ENCODE data around the gene DLEU7. TPM values are rescaled to one million over a fixed set of nuclear protein-coding genes. Genes with fewer than 3 reads are reported as not detected.

Gene DLEU7
- total and polyA plus RNA-seq, 4 donors = 0.17 to 0.47 (median 0.24) TPM

DNA sequence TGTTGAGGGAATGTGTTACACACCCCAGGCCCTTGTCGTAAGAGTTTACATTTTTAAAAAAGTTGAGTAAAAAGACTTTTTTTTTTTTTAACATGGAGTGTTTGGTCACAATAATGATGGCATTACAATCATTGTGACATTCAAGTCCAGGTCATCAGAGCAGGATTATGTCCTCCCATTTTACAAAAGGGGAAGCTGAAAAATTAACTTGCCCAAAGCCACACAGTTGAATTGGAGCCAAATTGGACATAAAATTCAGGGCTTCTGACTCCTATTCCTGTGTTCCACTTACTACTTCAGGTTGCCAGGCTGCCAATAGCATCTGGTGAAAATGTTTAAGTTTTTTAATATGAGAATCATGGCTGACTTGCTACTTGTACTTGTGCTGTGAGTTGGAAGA is 49.3 kb downstream of the DLEU7 start:
- no peaks in the 10 kb centered on the region for H3K9me3 ChIP-seq (ENCODE audit: control insufficient read depth in 4 of 4, low read length in 3 of 4)
- no peak for DNase-seq (ENCODE audit: low spot score)
- WGBS = 87% methylated on average over 1 of the region's 1 CpG
- TF ChIP-seq, protein P1, sequence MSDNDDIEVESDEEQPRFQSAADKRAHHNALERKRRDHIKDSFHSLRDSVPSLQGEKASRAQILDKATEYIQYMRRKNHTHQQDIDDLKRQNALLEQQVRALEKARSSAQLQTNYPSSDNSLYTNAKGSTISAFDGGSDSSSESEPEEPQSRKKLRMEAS (IDR thresholded peaks at IDR 0.05) = no peak
- TF ChIP-seq FOXA1 (IDR thresholded peaks at IDR 0.05) = no peak
- TF ChIP-seq YY1 (IDR thresholded peaks at IDR 0.05) = no peak
- no peaks in the 10 kb centered on the region for H3K27me3 ChIP-seq (ENCODE audit: control insufficient read depth in 4 of 4, insufficient read depth in 4 of 4, low read length in 3 of 4)
- no peaks in the 10 kb centered on the region for H3K36me3 ChIP-seq (ENCODE audit: control insufficient read depth in 4 of 4, insufficient read depth in 3 of 4, low read depth in 1 of 4, low read length in 3 of 4)
- H3K27ac ChIP-seq (ENCODE audit: low read depth in 1 of 2, low read length in 2 of 2) = no peak overlapping the region
- no peak overlapping the region for H3K9ac ChIP-seq (ENCODE audit: low read depth in 1 of 2, low read length in 2 of 2)
- H3K4me1 ChIP-seq (ENCODE audit: control insufficient read depth in 4 of 4, insufficient read depth in 4 of 4, low read length in 3 of 4) = no peaks in the 10 kb centered on the region
- H3K4me3 ChIP-seq (ENCODE audit: low read depth in 1 of 3, low read length in 3 of 3) = no peak overlapping the region

DNA sequence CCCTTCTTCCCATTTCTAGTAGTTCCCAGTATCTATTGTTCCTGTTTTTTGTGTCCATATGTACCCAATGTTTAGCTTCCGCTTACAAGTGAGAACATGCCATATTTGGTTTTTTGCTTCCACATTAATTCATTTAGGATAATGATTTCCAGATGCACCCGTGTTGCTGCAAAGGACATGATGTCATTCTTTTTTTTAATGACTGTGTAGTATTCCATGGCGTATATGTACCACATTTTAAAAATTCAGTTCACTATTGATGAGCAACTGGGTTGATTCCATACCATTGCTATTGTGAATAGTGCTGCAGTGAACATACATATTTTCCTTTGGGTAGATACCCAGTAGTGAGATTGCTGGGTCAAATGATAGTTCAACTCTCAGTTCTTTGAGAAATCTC is 50.5 kb downstream of the DLEU7 start:
- Histone ChIP-seq H3K9ac (ENCODE audit: low read depth in 1 of 2, low read length in 2 of 2) (no peak overlapping the region), H3K36me3 (ENCODE audit: control insufficient read depth in 4 of 4, insufficient read depth in 3 of 4, low read depth in 1 of 4, low read length in 3 of 4) (no peaks in the 10 kb centered on the region), H3K9me3 (ENCODE audit: control insufficient read depth in 4 of 4, low read length in 3 of 4) (no peaks in the 10 kb centered on the region), H3K4me1 (ENCODE audit: control insufficient read depth in 4 of 4, insufficient read depth in 4 of 4, low read length in 3 of 4) (no peaks in the 10 kb centered on the region), H3K27ac (ENCODE audit: low read depth in 1 of 2, low read length in 2 of 2) (no peak overlapping the region), H3K4me3 (ENCODE audit: low read depth in 1 of 3, low read length in 3 of 3) (no peak overlapping the region), H3K27me3 (ENCODE audit: control insufficient read depth in 4 of 4, insufficient read depth in 4 of 4, low read length in 3 of 4) (no peaks in the 10 kb centered on the region)
- TF ChIP-seq RXRA (IDR thresholded peaks at IDR 0.05) (no peak), TAF1 (conservative IDR thresholded peaks at IDR 0.05) (no peak), NR2F2 (IDR thresholded peaks at IDR 0.05) (no peak), FOXA1 (IDR thresholded peaks at IDR 0.05) (no peak), HNF4A (conservative IDR thresholded peaks at IDR 0.05) (no peak), EGR1 (IDR thresholded peaks at IDR 0.05; ENCODE audit: low read depth in 2 of 2) (no peak), JUND (IDR thresholded peaks at IDR 0.05) (no peak), GABPA (IDR thresholded peaks at IDR 0.05 in 1 of 2, conservative IDR thresholded peaks at IDR 0.05 in 1 of 2) (no peak), HNF4G (IDR thresholded peaks at IDR 0.05) (no peak), RAD21 (IDR thresholded peaks at IDR 0.05) (no peak), FOXA2 (IDR thresholded peaks at IDR 0.05) (no peak), YY1 (IDR thresholded peaks at IDR 0.05) (no peak), SP1 (IDR thresholded peaks at IDR 0.05) (no peak)
- TF ChIP-seq, protein P1 (IDR thresholded peaks at IDR 0.05) = no peak
- TF ChIP-seq, protein P2, sequence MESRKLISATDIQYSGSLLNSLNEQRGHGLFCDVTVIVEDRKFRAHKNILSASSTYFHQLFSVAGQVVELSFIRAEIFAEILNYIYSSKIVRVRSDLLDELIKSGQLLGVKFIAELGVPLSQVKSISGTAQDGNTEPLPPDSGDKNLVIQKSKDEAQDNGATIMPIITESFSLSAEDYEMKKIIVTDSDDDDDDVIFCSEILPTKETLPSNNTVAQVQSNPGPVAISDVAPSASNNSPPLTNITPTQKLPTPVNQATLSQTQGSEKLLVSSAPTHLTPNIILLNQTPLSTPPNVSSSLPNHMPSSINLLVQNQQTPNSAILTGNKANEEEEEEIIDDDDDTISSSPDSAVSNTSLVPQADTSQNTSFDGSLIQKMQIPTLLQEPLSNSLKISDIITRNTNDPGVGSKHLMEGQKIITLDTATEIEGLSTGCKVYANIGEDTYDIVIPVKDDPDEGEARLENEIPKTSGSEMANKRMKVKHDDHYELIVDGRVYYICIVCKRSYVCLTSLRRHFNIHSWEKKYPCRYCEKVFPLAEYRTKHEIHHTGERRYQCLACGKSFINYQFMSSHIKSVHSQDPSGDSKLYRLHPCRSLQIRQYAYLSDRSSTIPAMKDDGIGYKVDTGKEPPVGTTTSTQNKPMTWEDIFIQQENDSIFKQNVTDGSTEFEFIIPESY (IDR thresholded peaks at IDR 0.05) = no peak
- TF ChIP-seq, protein P3, sequence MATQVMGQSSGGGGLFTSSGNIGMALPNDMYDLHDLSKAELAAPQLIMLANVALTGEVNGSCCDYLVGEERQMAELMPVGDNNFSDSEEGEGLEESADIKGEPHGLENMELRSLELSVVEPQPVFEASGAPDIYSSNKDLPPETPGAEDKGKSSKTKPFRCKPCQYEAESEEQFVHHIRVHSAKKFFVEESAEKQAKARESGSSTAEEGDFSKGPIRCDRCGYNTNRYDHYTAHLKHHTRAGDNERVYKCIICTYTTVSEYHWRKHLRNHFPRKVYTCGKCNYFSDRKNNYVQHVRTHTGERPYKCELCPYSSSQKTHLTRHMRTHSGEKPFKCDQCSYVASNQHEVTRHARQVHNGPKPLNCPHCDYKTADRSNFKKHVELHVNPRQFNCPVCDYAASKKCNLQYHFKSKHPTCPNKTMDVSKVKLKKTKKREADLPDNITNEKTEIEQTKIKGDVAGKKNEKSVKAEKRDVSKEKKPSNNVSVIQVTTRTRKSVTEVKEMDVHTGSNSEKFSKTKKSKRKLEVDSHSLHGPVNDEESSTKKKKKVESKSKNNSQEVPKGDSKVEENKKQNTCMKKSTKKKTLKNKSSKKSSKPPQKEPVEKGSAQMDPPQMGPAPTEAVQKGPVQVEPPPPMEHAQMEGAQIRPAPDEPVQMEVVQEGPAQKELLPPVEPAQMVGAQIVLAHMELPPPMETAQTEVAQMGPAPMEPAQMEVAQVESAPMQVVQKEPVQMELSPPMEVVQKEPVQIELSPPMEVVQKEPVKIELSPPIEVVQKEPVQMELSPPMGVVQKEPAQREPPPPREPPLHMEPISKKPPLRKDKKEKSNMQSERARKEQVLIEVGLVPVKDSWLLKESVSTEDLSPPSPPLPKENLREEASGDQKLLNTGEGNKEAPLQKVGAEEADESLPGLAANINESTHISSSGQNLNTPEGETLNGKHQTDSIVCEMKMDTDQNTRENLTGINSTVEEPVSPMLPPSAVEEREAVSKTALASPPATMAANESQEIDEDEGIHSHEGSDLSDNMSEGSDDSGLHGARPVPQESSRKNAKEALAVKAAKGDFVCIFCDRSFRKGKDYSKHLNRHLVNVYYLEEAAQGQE (IDR thresholded peaks at IDR 0.05) = no peak
- TF ChIP-seq, protein P4, sequence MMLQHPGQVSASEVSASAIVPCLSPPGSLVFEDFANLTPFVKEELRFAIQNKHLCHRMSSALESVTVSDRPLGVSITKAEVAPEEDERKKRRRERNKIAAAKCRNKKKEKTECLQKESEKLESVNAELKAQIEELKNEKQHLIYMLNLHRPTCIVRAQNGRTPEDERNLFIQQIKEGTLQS (IDR thresholded peaks at IDR 0.05) = no peak
- TF ChIP-seq, protein P5, sequence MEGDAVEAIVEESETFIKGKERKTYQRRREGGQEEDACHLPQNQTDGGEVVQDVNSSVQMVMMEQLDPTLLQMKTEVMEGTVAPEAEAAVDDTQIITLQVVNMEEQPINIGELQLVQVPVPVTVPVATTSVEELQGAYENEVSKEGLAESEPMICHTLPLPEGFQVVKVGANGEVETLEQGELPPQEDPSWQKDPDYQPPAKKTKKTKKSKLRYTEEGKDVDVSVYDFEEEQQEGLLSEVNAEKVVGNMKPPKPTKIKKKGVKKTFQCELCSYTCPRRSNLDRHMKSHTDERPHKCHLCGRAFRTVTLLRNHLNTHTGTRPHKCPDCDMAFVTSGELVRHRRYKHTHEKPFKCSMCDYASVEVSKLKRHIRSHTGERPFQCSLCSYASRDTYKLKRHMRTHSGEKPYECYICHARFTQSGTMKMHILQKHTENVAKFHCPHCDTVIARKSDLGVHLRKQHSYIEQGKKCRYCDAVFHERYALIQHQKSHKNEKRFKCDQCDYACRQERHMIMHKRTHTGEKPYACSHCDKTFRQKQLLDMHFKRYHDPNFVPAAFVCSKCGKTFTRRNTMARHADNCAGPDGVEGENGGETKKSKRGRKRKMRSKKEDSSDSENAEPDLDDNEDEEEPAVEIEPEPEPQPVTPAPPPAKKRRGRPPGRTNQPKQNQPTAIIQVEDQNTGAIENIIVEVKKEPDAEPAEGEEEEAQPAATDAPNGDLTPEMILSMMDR (IDR thresholded peaks at IDR 0.05; ENCODE audit: low read depth, low read length, missing input control) = no peak
- DNase-seq (ENCODE audit: low spot score) = no peak
- WGBS = 77% methylated on average over 3 of the region's 3 CpGs
